ENCODE measurements around the gene DMD. TPM values are rescaled to one million over a fixed set of nuclear protein-coding genes. Genes with fewer than 3 reads are reported as not detected.

The DMD gene
- total and polyA plus RNA-seq, 12 donors = 28.5 to 228 (median 168) TPM

GRCh38 chrX:31546126-31546525, 1665.2 kb downstream of the DMD start:
- WGBS, 2 donors = 65 to 72% methylated on average over 3 of the region's 3 CpGs
- DNase-seq (no peak), ATAC-seq (peak in 2 of 8 donors; percentile 61 to 78)
- H3K27me3 ChIP-seq = no peaks in the 10 kb centered on the region
- H3K4me1 ChIP-seq = no peaks in the 10 kb centered on the region
- no peaks in the 10 kb centered on the region for H3K9me3 ChIP-seq
- no peak overlapping the region for H3K4me3 ChIP-seq
- H3K27ac ChIP-seq = no peak overlapping the region
- H3K36me3 ChIP-seq = no peaks in the 10 kb centered on the region
- intact Hi-C loops (cut with DNase I) = no loop called here
- no peak for TF ChIP-seq CTCF (IDR thresholded peaks at IDR 0.05)

- Histone ChIP-seq H3K36me3 (no peaks in the 10 kb centered on the region), H3K9me3 (no peaks in the 10 kb centered on the region), H3K27me3 (no peaks in the 10 kb centered on the region), H3K4me1 (no peaks in the 10 kb centered on the region), H3K27ac (no peak overlapping the region), H3K4me3 (no peak overlapping the region)
- DNase-seq (no peak), ATAC-seq (no peak)
- intact Hi-C loops (cut with DNase I) = no loop called here
- TF ChIP-seq CTCF (IDR thresholded peaks at IDR 0.05) = no peak
- 81 to 93% methylated on average over 5 of the region's 5 CpGs for WGBS, 2 donors
Observed at GRCh38 chrX:31545726-31546125, 1665.6 kb downstream of the DMD start.

GRCh38 chrX:31545191-31545590, 1666.2 kb downstream of the DMD start:
- intact Hi-C loops (cut with DNase I) = no loop called here
- no peaks in the 10 kb centered on the region for H3K36me3 ChIP-seq
- 92 to 98% methylated on average over 3 of the region's 3 CpGs for WGBS, 2 donors
- H3K27me3 ChIP-seq = no peaks in the 10 kb centered on the region
- H3K4me3 ChIP-seq = no peak overlapping the region
- no peak for TF ChIP-seq CTCF (IDR thresholded peaks at IDR 0.05)
- ATAC-seq = no peak
- DNase-seq = no peak
- H3K27ac ChIP-seq = no peak overlapping the region
- no peaks in the 10 kb centered on the region for H3K4me1 ChIP-seq
- no peaks in the 10 kb centered on the region for H3K9me3 ChIP-seq

- DNase-seq (no peak), ATAC-seq (no peak)
- 35 to 48% methylated on average over 3 of the region's 3 CpGs for WGBS, 2 donors
- Histone ChIP-seq H3K4me1 (no peaks in the 10 kb centered on the region), H3K4me3 (no peak overlapping the region), H3K9me3 (no peaks in the 10 kb centered on the region), H3K27me3 (no peaks in the 10 kb centered on the region), H3K36me3 (no peaks in the 10 kb centered on the region), H3K27ac (no peak overlapping the region)
- intact Hi-C loops (cut with DNase I) = no loop called here
- TF ChIP-seq CTCF (IDR thresholded peaks at IDR 0.05) = no peak
Observed at GRCh38 chrX:31543634-31544033, 1667.7 kb downstream of the DMD start.

- DNase-seq = no peak
- no peak for ATAC-seq
- Histone ChIP-seq H3K9me3 (no peaks in the 10 kb centered on the region), H3K36me3 (no peaks in the 10 kb centered on the region), H3K27ac (no peak overlapping the region), H3K4me1 (no peaks in the 10 kb centered on the region), H3K4me3 (no peak overlapping the region), H3K27me3 (no peaks in the 10 kb centered on the region)
- WGBS, 2 donors = 88 to 91% methylated on average over 2 of the region's 2 CpGs
- intact Hi-C loops (cut with DNase I) = no loop called here
- no peak for TF ChIP-seq CTCF (IDR thresholded peaks at IDR 0.05)
Observed at GRCh38 chrX:31542566-31542965, 1668.8 kb downstream of the DMD start.
